Measurements from ENCODE around the gene BAG3. TPM values are rescaled to one million over a fixed set of nuclear protein-coding genes. Genes with fewer than 3 reads are reported as not detected.
"Not testable (repeated sequence)": the region's sequence is repeated elsewhere in the genome, so short reads cannot be mapped to it uniquely, and the experiment has no call there.

The BAG3 gene
- total and polyA plus RNA-seq, 2 experiments from 2014 or later = 20.0 to 88.2 TPM

DNA sequence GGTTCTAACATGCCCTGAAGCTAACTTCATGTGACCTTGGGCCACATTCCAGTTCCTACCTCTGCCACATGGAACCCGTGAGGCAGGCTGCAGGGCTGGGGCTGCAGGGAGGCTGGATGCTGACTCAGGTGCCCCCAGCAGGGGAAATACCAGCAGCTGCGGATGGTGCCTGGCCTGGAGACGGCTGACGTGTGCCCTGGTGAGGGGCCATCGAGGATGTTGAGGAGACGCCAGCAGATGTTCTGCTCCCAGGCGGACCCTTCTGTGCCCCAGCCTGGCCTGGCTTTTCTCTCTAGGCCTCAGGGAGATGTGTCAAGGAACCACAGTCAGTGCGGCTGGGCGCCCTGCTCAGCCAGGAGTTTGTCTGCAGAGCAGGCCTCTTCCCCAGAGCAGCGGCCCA, 8.8 kb downstream of the BAG3 start:
- H3K9me2 ChIP-seq (ENCODE audit: insufficient read depth) = no peaks in the 10 kb centered on the region
- H3K79me2 ChIP-seq (ENCODE audit: insufficient read depth) = peaks cover 98% of the 10 kb centered on the region
- H3K27ac ChIP-seq = no peak overlapping the region
- H3K9ac ChIP-seq = no peak overlapping the region
- no peak overlapping the region for H3K4me2 ChIP-seq (ENCODE audit: unreplicated experiment)
- DNase-seq = no peak
- no peaks in the 10 kb centered on the region for H3K36me3 ChIP-seq (ENCODE audit: low read depth)
- no peak overlapping the region for H3K4me3 ChIP-seq
- TF ChIP-seq EZH2 (IDR thresholded peaks at IDR 0.05; ENCODE audit: insufficient read depth, poor library complexity, severe bottlenecking) (no peak), EZH2phosphoT487 (IDR thresholded peaks at IDR 0.05; ENCODE audit: insufficient read depth, low read depth) (no peak)
- H4K20me1 ChIP-seq (ENCODE audit: insufficient read depth) = peaks cover 9% of the 10 kb centered on the region; the same call in 1 of the 2 replicates
- H3K27me3 ChIP-seq (replicated peaks; ENCODE audit: insufficient read depth) = no peaks in the 10 kb centered on the region
- no peaks in the 10 kb centered on the region for H3K9me3 ChIP-seq (ENCODE audit: low read depth)
- WGBS, 2 experiments (ENCODE audit: low coverage in 1 of 2, low lambda C conversion rate in 2 of 2, missing lambda C conversion rate in 2 of 2) = 77 to 80% methylated on average over 10 of the region's 10 CpGs
- H3K4me1 ChIP-seq (ENCODE audit: insufficient read depth) = peaks cover 56% of the 10 kb centered on the region
- in situ Hi-C loops (cut with MboI) = no loop called here
- no peak overlapping the region for H2AFZ ChIP-seq
- peaks cover 47% of the 10 kb centered on the region for H3F3A ChIP-seq (ENCODE audit: insufficient read depth)

GRCh38 chr10:119662076-119662605, 11.0 kb downstream of the BAG3 start:
- DNase-seq; H4K20me1 ChIP-seq (ENCODE audit: insufficient read depth); H3K9me3 ChIP-seq (ENCODE audit: low read depth); H3K9me2 ChIP-seq (ENCODE audit: insufficient read depth); H3K4me3 ChIP-seq; H3K27me3 ChIP-seq (replicated peaks; ENCODE audit: insufficient read depth); H3K4me2 ChIP-seq (ENCODE audit: unreplicated experiment); H3K9ac ChIP-seq; in situ Hi-C loops (cut with MboI); H3K27ac ChIP-seq; H2AFZ ChIP-seq; H3K36me3 ChIP-seq (ENCODE audit: low read depth): not testable (repeated sequence)
- Histone ChIP-seq H3K79me2 (ENCODE audit: insufficient read depth) (peaks cover 100% of the 10 kb centered on the region), H3K4me1 (ENCODE audit: insufficient read depth) (peaks cover 53% of the 10 kb centered on the region), H3F3A (ENCODE audit: insufficient read depth) (peaks cover 33% of the 10 kb centered on the region)
- WGBS, 2 experiments (ENCODE audit: low coverage in 1 of 2, low lambda C conversion rate in 2 of 2, missing lambda C conversion rate in 2 of 2) = 84 to 91% methylated on average over 7 of the region's 7 CpGs

GRCh38 chr10:119663866-119664698, 12.9 kb downstream of the BAG3 start:
- peak overlapping the region; percentile 24 for H3K4me3 ChIP-seq

GRCh38 chr10:119665901-119666708, 14.9 kb downstream of the BAG3 start:
- Histone ChIP-seq H3K9me2 (ENCODE audit: insufficient read depth) (no peaks in the 10 kb centered on the region), H4K20me1 (ENCODE audit: insufficient read depth) (no peaks in the 10 kb centered on the region), H3K27me3 (replicated peaks; ENCODE audit: insufficient read depth) (no peaks in the 10 kb centered on the region), H3K36me3 (ENCODE audit: low read depth) (peaks cover 8% of the 10 kb centered on the region; the same call in 1 of the 2 replicates), H3F3A (ENCODE audit: insufficient read depth) (peaks cover 33% of the 10 kb centered on the region), H3K4me3 (no peak overlapping the region), H3K4me2 (ENCODE audit: unreplicated experiment) (no peak overlapping the region), H2AFZ (no peak overlapping the region), H3K9ac (no peak overlapping the region), H3K9me3 (ENCODE audit: low read depth) (no peaks in the 10 kb centered on the region), H3K27ac (no peak overlapping the region), H3K4me1 (ENCODE audit: insufficient read depth) (peaks cover 68% of the 10 kb centered on the region), H3K79me2 (ENCODE audit: insufficient read depth) (peaks cover 97% of the 10 kb centered on the region)
- whole genome bisulfite sequencing, 2 experiments (ENCODE audit: low coverage in 1 of 2, low lambda C conversion rate in 2 of 2, missing lambda C conversion rate in 2 of 2) = 57 to 61% methylated on average over 14 of the region's 14 CpGs
- in situ Hi-C loops (cut with MboI) = no loop called here
- DNase-seq = no peak
- TF ChIP-seq EZH2 (IDR thresholded peaks at IDR 0.05; ENCODE audit: insufficient read depth, poor library complexity, severe bottlenecking) (no peak), EZH2phosphoT487 (IDR thresholded peaks at IDR 0.05; ENCODE audit: insufficient read depth, low read depth) (no peak)

More at GRCh38 chr10:119663866-119664698, 12.9 kb downstream of the BAG3 start:
- Histone ChIP-seq H3K9me2 (ENCODE audit: insufficient read depth) (no peaks in the 10 kb centered on the region), H3F3A (ENCODE audit: insufficient read depth) (peaks cover 32% of the 10 kb centered on the region), H3K27me3 (replicated peaks; ENCODE audit: insufficient read depth) (no peaks in the 10 kb centered on the region), H3K9ac (peak overlapping the region; percentile 9; the same call in 1 of the 2 replicates), H3K27ac (peak overlapping the region; percentile 50), H3K4me1 (ENCODE audit: insufficient read depth) (peaks cover 53% of the 10 kb centered on the region), H3K79me2 (ENCODE audit: insufficient read depth) (peaks cover 97% of the 10 kb centered on the region), H3K36me3 (ENCODE audit: low read depth) (no peaks in the 10 kb centered on the region), H4K20me1 (ENCODE audit: insufficient read depth) (no peaks in the 10 kb centered on the region), H3K9me3 (ENCODE audit: low read depth) (no peaks in the 10 kb centered on the region), H2AFZ (no peak overlapping the region), H3K4me2 (ENCODE audit: unreplicated experiment) (peak overlapping the region; percentile 61)
- WGBS, 2 experiments (ENCODE audit: low coverage in 1 of 2, low lambda C conversion rate in 2 of 2, missing lambda C conversion rate in 2 of 2) = 49 to 56% methylated on average over 12 of the region's 12 CpGs
- in situ Hi-C loops (cut with MboI) = no loop called here
- peak; percentile 62 for DNase-seq
- TF ChIP-seq EZH2phosphoT487 (IDR thresholded peaks at IDR 0.05; ENCODE audit: insufficient read depth, low read depth) (no peak), EZH2 (IDR thresholded peaks at IDR 0.05; ENCODE audit: insufficient read depth, poor library complexity, severe bottlenecking) (no peak)
